ENCODE results near the gene PDZD2. TPM values are rescaled to one million over a fixed set of nuclear protein-coding genes. Genes with fewer than 3 reads are reported as not detected.
"Not testable (repeated sequence)": the region's sequence is repeated elsewhere in the genome, so short reads cannot be mapped to it uniquely, and the experiment has no call there.

The PDZD2 gene
- total RNA-seq, 2 experiments from 2014 or later: 1.3 to 1.8 TPM

- no peak for TF ChIP-seq CTCF (IDR thresholded peaks at IDR 0.05)
- peaks cover 11% of the 10 kb centered on the region for H3K4me1 ChIP-seq (ENCODE audit: insufficient read depth, low read length)
- no peaks in the 10 kb centered on the region for H3K36me3 ChIP-seq (ENCODE audit: insufficient read depth, low read length)
- CTCF ChIA-PET: no interaction called here
- no peaks in the 10 kb centered on the region for H3K27me3 ChIP-seq (ENCODE audit: control insufficient read depth in 1 of 2, insufficient read depth in 2 of 2, low read length in 2 of 2)
- POLR2A ChIA-PET: no interaction called here
- H3K4me1 Mint-ChIP-seq (ENCODE audit: low read depth): peaks cover 7% of the 10 kb centered on the region
- no peaks in the 10 kb centered on the region for H3K27me3 Mint-ChIP-seq
- H3K9me3 Mint-ChIP-seq: no peaks in the 10 kb centered on the region
- no peak overlapping the region for H3K4me3 Mint-ChIP-seq
- H3K27ac Mint-ChIP-seq: no peak overlapping the region
- ATAC-seq (ENCODE audit: poor library complexity) (no peak), DNase-seq (no peak)
- H3K27ac ChIP-seq (ENCODE audit: low read depth in 1 of 2, low read length in 2 of 2): no peak overlapping the region
- intact Hi-C loops (cut with DNase I, micrococcal nuclease): no loop called here
- H3K4me3 ChIP-seq (ENCODE audit: low read length): no peak overlapping the region
- H3K36me3 Mint-ChIP-seq (ENCODE audit: low read depth): no peaks in the 10 kb centered on the region
- H3K9me3 ChIP-seq (ENCODE audit: control insufficient read depth in 1 of 2, insufficient read depth in 1 of 2, low read length in 2 of 2): no peaks in the 10 kb centered on the region
Observed at GRCh38 chr5:31726952-31727351, 88.0 kb downstream of the PDZD2 start.

GRCh38 chr5:31728039-31728438 is 89.1 kb downstream of the PDZD2 start:
- H3K4me1 ChIP-seq (ENCODE audit: insufficient read depth, low read length): peaks cover 22% of the 10 kb centered on the region
- TF ChIP-seq CTCF (IDR thresholded peaks at IDR 0.05): no peak
- H3K9me3 ChIP-seq (ENCODE audit: control insufficient read depth in 1 of 2, insufficient read depth in 1 of 2, low read length in 2 of 2): no peaks in the 10 kb centered on the region
- no peak overlapping the region for H3K4me3 ChIP-seq (ENCODE audit: low read length)
- no peak overlapping the region for H3K27ac ChIP-seq (ENCODE audit: low read depth in 1 of 2, low read length in 2 of 2)
- H3K36me3 Mint-ChIP-seq (ENCODE audit: low read depth): no peaks in the 10 kb centered on the region
- no peaks in the 10 kb centered on the region for H3K9me3 Mint-ChIP-seq
- peaks cover 13% of the 10 kb centered on the region for H3K4me1 Mint-ChIP-seq (ENCODE audit: low read depth)
- ChIA-PET POLR2A (no interaction called here), CTCF (no interaction called here)
- no peaks in the 10 kb centered on the region for H3K36me3 ChIP-seq (ENCODE audit: insufficient read depth, low read length)
- no peaks in the 10 kb centered on the region for H3K27me3 ChIP-seq (ENCODE audit: control insufficient read depth in 1 of 2, insufficient read depth in 2 of 2, low read length in 2 of 2)
- no peak overlapping the region for H3K27ac Mint-ChIP-seq
- intact Hi-C loops (cut with DNase I, micrococcal nuclease): no loop called here
- DNase-seq (no peak), ATAC-seq (ENCODE audit: poor library complexity) (no peak)
- no peak overlapping the region for H3K4me3 Mint-ChIP-seq
- no peaks in the 10 kb centered on the region for H3K27me3 Mint-ChIP-seq

GRCh38 chr5:31728806-31729205 is 89.9 kb downstream of the PDZD2 start:
- H3K27ac Mint-ChIP-seq; H3K4me3 ChIP-seq (ENCODE audit: low read length); H3K9me3 ChIP-seq (ENCODE audit: control insufficient read depth in 1 of 2, insufficient read depth in 1 of 2, low read length in 2 of 2); ATAC-seq (ENCODE audit: poor library complexity); H3K36me3 Mint-ChIP-seq (ENCODE audit: low read depth); POLR2A ChIA-PET; intact Hi-C loops (cut with DNase I, micrococcal nuclease); H3K9me3 Mint-ChIP-seq; H3K4me3 Mint-ChIP-seq; H3K27me3 ChIP-seq (ENCODE audit: control insufficient read depth in 1 of 2, insufficient read depth in 2 of 2, low read length in 2 of 2); H3K27ac ChIP-seq (ENCODE audit: low read depth in 1 of 2, low read length in 2 of 2); DNase-seq; H3K36me3 ChIP-seq (ENCODE audit: insufficient read depth, low read length); H3K27me3 Mint-ChIP-seq: not testable (repeated sequence)
- H3K4me1 ChIP-seq (ENCODE audit: insufficient read depth, low read length): peaks cover 22% of the 10 kb centered on the region
- peaks cover 13% of the 10 kb centered on the region for H3K4me1 Mint-ChIP-seq (ENCODE audit: low read depth)
- CTCF ChIA-PET: interaction anchor here (0.7 kb wide), 1 partner anchor 30 kb away, joined by 4 read pairs; no protein-coding TSS in a partner anchor

GRCh38 chr5:31730139-31730538 is 91.2 kb downstream of the PDZD2 start:
- TF ChIP-seq CTCF (IDR thresholded peaks at IDR 0.05): no peak
- Histone ChIP-seq H3K27me3 (ENCODE audit: control insufficient read depth in 1 of 2, insufficient read depth in 2 of 2, low read length in 2 of 2) (no peaks in the 10 kb centered on the region), H3K36me3 (ENCODE audit: insufficient read depth, low read length) (no peaks in the 10 kb centered on the region), H3K4me1 (ENCODE audit: insufficient read depth, low read length) (peaks cover 22% of the 10 kb centered on the region), H3K9me3 (ENCODE audit: control insufficient read depth in 1 of 2, insufficient read depth in 1 of 2, low read length in 2 of 2) (no peaks in the 10 kb centered on the region), H3K27ac (ENCODE audit: low read depth in 1 of 2, low read length in 2 of 2) (no peak overlapping the region), H3K4me3 (ENCODE audit: low read length) (no peak overlapping the region)
- Mint-ChIP-seq H3K27me3 (no peaks in the 10 kb centered on the region), H3K4me3 (no peak overlapping the region), H3K27ac (no peak overlapping the region), H3K4me1 (ENCODE audit: low read depth) (peaks cover 13% of the 10 kb centered on the region), H3K9me3 (no peaks in the 10 kb centered on the region), H3K36me3 (ENCODE audit: low read depth) (no peaks in the 10 kb centered on the region)
- POLR2A ChIA-PET: no interaction called here
- DNase-seq: no peak
- no peak for ATAC-seq (ENCODE audit: poor library complexity)
- CTCF ChIA-PET: no interaction called here
- intact Hi-C loops (cut with DNase I, micrococcal nuclease): no loop called here
